HG02970 (cell line): ENCODE data around the gene TOR2A.
"Not testable (repeated sequence)": the region's sequence is repeated elsewhere in the genome, so short reads cannot be mapped to it uniquely, and the experiment has no call there.

Experiments
- ATAC-seq: cut with Tn5 transposase; IDR thresholded peaks from one replicate; pipeline ENCODE4 v1.9.1; 2021; ENCODE audit warnings: mild to moderate bottlenecking, moderate library complexity, moderate number of reproducible peaks; ENCODE audit not compliant: unreplicated experiment, low FRiP score

Gene TOR2A

GRCh38 chr9:127769929-127770582 lies 35.0 kb upstream of the TOR2A start:
- ATAC-seq, result no peak

GRCh38 chr9:127769101-127769500 lies 34.0 kb upstream of the TOR2A start:
- no peak for ATAC-seq

GRCh38 chr9:127768698-127769097 lies 33.6 kb upstream of the TOR2A start:
- no peak for ATAC-seq

GRCh38 chr9:127767909-127768331 lies 32.8 kb upstream of the TOR2A start:
- no peak for ATAC-seq

GRCh38 chr9:127767410-127767809 lies 32.3 kb upstream of the TOR2A start:
- no peak for ATAC-seq

GRCh38 chr9:127765418-127765817 lies 30.3 kb upstream of the TOR2A start:
- no peak for ATAC-seq

- no peak for ATAC-seq
Measured at GRCh38 chr9:127763918-127764384, 28.9 kb upstream of the TOR2A start.

GRCh38 chr9:127762111-127762676 lies 27.1 kb upstream of the TOR2A start:
- ATAC-seq, result no peak

GRCh38 chr9:127761491-127761956 lies 26.4 kb upstream of the TOR2A start:
- ATAC-seq, result no peak

- ATAC-seq, result no peak
Measured at GRCh38 chr9:127761061-127761460, 26.0 kb upstream of the TOR2A start.

- no peak for ATAC-seq
Measured at GRCh38 chr9:127758843-127759242, 23.7 kb upstream of the TOR2A start.

- ATAC-seq, result not testable (repeated sequence)
Measured at GRCh38 chr9:127756776-127757175, 21.7 kb upstream of the TOR2A start.

GRCh38 chr9:127756233-127756632 lies 21.1 kb upstream of the TOR2A start:
- no peak for ATAC-seq

GRCh38 chr9:127755061-127756060 lies 20.3 kb upstream of the TOR2A start:
- no peak for ATAC-seq

GRCh38 chr9:127754099-127755060 lies 19.3 kb upstream of the TOR2A start:
- ATAC-seq, result no peak

- no peak for ATAC-seq
Measured at GRCh38 chr9:127753622-127754021, 18.5 kb upstream of the TOR2A start.

GRCh38 chr9:127753148-127753547 lies 18.1 kb upstream of the TOR2A start:
- ATAC-seq, result no peak

- no peak for ATAC-seq
Measured at GRCh38 chr9:127751269-127752054, 16.4 kb upstream of the TOR2A start.
